Uterus (tissue), 4 donors: ENCODE data around the gene CBLIF. TPM values are rescaled to one million over a fixed set of nuclear protein-coding genes. Genes with fewer than 3 reads are reported as not detected.
"Not testable (repeated sequence)": the region's sequence is repeated elsewhere in the genome, so short reads cannot be mapped to it uniquely, and the experiment has no call there.

Experiments
- DNase-seq, 2 donors: peaks; one replicate each; pipeline ENCODE4 v3.0.0-alpha.2; 2019 to 2020
- H3K27ac ChIP-seq, 2 donors: fragments of 200-600 bp; sonication (generic); 1 replicate in 1 of 2; 2 replicates in 1 of 2; pipeline ENCODE4 v1.5.1; 2016 to 2018
- H3K27me3 ChIP-seq, 2 donors: fragments of 200-600 bp; sonication (generic); one replicate each; pipeline ENCODE4 v1.5.1; 2018 to 2019; ENCODE audit warnings: control low read depth in 1 of 2
- H3K36me3 ChIP-seq, 2 donors: fragments of 200-600 bp; sonication (generic); one replicate each; pipeline ENCODE4 v1.5.1; 2019; ENCODE audit warnings: control low read depth in 1 of 2
- H3K4me1 ChIP-seq, 2 donors: fragments of 200-600 bp; sonication (generic); one replicate each; pipeline ENCODE4 v1.5.1; 2018 to 2019; ENCODE audit warnings: control low read depth in 1 of 2
- H3K4me3 ChIP-seq, 2 donors: fragments of 200-600 bp; sonication (generic); 1 replicate in 1 of 2; 2 replicates in 1 of 2; pipeline ENCODE4 v1.5.1; 2018 to 2019; ENCODE audit warnings: mild to moderate bottlenecking in 1 of 2
- H3K9me3 ChIP-seq, 2 donors: fragments of 200-600 bp; sonication (generic); one replicate each; pipeline ENCODE4 v1.5.1; 2019; ENCODE audit warnings: control low read depth in 1 of 2
- POLR2A ChIP-seq, 2 donors: fragments of 450-650 bp; IDR thresholded peaks; one replicate each; pipeline ENCODE4 v1.6.1; 2016; ENCODE audit warnings: antibody characterized with exemption in 2 of 2, mild to moderate bottlenecking in 1 of 2, moderate library complexity in 1 of 2
- intact Hi-C: fragments of 100-400 bp; cut with DNase I; formaldehyde crosslinking; loops from one replicate; pipeline ENCODE4 v1.15.1; 2023; ENCODE audit warnings: low total_unique reads
- total RNA-seq, 4 donors: library from RNA; depleted of rRNA in 3 of 4; stranded (reverse); fragments of >200 nt in 3 of 4; gene quantifications; one replicate each; pipeline versions ENCODE4 v1.1.0 to v1.2.4, GENCODE V29; 2014 to 2023
- TF ChIP-seq, protein P1 (sequence below), 4 experiments: fragments of 200-600 bp in 2 of 4; fragments of 450-650 bp in 2 of 4; sonication (generic) in 2 of 4; IDR thresholded peaks; one replicate each; pipeline ENCODE4 v1.5.1; 2016 to 2019; ENCODE audit warnings: antibody characterized with exemption in 4 of 4, mild to moderate bottlenecking in 2 of 4, moderate library complexity in 1 of 4
- donor health status: DM: yes; HTN: yes; CAD: no.

The CBLIF gene
- total RNA-seq, 4 donors from 2014 or later = not detected

DNA sequence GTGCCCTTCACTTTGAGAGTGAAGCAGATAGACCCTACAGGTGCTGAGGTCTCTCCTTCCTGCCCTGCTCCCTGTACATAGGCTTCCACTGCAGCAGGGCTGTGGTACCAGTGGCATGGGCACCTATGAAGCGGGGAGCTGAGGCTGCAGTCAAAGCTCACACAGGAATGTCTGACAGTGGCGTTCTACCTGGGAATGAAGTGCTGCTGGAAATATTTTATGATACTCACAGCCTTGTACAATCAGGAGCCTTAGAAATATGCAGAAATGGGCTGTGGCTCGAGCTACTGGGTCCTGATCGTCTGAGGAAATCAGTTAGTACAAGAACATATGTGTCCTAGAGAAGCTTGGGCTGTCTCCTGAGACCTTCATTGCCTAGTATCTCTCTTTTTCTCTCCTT is 59.5 kb downstream of the CBLIF start:
- intact Hi-C loops = no loop called here
- H3K27me3 ChIP-seq = no peaks in the 10 kb centered on the region
- no peaks in the 10 kb centered on the region for H3K36me3 ChIP-seq
- H3K4me1 ChIP-seq = no peaks in the 10 kb centered on the region
- no peak overlapping the region for H3K27ac ChIP-seq
- H3K9me3 ChIP-seq = no peaks in the 10 kb centered on the region
- DNase-seq = no peak
- no peak overlapping the region for H3K4me3 ChIP-seq
- TF ChIP-seq POLR2A (IDR thresholded peaks at IDR 0.05) = no peak
- TF ChIP-seq, protein P1, sequence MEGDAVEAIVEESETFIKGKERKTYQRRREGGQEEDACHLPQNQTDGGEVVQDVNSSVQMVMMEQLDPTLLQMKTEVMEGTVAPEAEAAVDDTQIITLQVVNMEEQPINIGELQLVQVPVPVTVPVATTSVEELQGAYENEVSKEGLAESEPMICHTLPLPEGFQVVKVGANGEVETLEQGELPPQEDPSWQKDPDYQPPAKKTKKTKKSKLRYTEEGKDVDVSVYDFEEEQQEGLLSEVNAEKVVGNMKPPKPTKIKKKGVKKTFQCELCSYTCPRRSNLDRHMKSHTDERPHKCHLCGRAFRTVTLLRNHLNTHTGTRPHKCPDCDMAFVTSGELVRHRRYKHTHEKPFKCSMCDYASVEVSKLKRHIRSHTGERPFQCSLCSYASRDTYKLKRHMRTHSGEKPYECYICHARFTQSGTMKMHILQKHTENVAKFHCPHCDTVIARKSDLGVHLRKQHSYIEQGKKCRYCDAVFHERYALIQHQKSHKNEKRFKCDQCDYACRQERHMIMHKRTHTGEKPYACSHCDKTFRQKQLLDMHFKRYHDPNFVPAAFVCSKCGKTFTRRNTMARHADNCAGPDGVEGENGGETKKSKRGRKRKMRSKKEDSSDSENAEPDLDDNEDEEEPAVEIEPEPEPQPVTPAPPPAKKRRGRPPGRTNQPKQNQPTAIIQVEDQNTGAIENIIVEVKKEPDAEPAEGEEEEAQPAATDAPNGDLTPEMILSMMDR (IDR thresholded peaks at IDR 0.05) = no peak

DNA sequence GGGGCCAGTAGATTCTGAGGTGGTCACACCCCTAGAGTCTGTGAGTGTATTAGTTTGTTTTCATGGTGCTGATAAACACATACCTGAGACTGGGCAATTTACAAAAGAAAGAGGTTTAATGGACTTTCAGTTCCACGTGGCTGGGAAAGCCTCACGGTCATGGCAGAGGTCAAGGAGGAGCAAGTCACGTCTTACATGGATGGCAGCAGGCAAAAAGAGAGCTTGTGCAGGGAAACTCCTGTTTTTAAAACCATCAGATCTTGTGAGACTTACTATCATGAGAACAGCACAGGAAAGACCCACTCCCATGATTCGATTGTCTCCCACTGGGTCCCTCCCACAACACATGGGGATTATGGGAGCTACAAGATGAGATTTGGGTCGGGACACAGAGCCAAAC is 60.9 kb downstream of the CBLIF start:
- H3K4me3 ChIP-seq, DNase-seq, intact Hi-C loops, H3K27me3 ChIP-seq, H3K27ac ChIP-seq, H3K9me3 ChIP-seq, H3K4me1 ChIP-seq, H3K36me3 ChIP-seq: not testable (repeated sequence)

DNA sequence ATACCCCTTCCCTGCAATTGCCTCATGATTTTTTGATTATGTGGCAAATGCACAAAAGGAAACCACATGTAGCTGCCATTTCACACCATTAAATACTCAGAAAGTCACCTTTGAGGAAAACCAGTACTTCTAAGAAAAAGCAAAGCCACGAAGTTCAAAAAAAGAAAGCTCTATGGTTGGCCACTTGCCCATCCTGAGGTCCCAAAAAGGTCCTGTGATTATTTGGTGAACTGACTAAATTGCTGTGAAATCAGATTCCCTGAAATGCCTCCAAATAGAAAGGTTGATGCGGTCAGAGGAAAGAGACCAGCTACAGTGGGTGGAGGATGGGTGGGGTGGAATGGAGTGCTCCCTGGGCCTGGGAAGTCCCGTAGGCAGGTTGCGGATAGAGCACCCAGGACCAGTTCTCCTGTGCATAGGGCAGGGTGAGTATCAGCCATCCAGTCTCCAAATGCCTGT is 61.6 kb downstream of the CBLIF start:
- TF ChIP-seq, protein P1 (IDR thresholded peaks at IDR 0.05) = no peak
- no peak for TF ChIP-seq POLR2A (IDR thresholded peaks at IDR 0.05)
- no peaks in the 10 kb centered on the region for H3K27me3 ChIP-seq
- no peak for DNase-seq
- no peaks in the 10 kb centered on the region for H3K9me3 ChIP-seq
- H3K36me3 ChIP-seq = no peaks in the 10 kb centered on the region
- no peak overlapping the region for H3K27ac ChIP-seq
- no peaks in the 10 kb centered on the region for H3K4me1 ChIP-seq
- intact Hi-C loops = no loop called here
- no peak overlapping the region for H3K4me3 ChIP-seq

DNA sequence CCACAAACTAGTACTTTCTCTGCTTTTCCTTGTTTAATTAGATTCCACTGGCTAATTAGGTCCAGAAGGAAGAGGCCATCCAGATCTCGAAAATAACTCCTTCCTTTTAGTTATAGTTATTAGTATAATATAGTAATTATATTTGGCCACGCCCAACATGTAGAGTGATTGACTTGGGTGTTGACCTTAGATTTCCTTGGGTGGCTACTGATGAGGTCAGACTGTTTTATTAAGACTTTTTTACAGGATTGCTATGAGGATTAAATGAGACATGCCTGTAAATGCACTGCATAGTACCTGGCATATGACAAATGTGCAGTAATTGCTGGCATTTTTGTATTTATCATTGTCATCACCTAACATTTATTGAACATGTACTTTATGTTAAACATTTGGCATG is 63.2 kb downstream of the CBLIF start:
- H3K9me3 ChIP-seq = no peaks in the 10 kb centered on the region
- no peak for DNase-seq
- H3K4me1 ChIP-seq = no peaks in the 10 kb centered on the region
- H3K36me3 ChIP-seq = no peaks in the 10 kb centered on the region
- no peak overlapping the region for H3K4me3 ChIP-seq
- no peaks in the 10 kb centered on the region for H3K27me3 ChIP-seq
- no peak overlapping the region for H3K27ac ChIP-seq
- TF ChIP-seq, protein P1 (IDR thresholded peaks at IDR 0.05) = no peak
- no peak for TF ChIP-seq POLR2A (IDR thresholded peaks at IDR 0.05)
- intact Hi-C loops = no loop called here

DNA sequence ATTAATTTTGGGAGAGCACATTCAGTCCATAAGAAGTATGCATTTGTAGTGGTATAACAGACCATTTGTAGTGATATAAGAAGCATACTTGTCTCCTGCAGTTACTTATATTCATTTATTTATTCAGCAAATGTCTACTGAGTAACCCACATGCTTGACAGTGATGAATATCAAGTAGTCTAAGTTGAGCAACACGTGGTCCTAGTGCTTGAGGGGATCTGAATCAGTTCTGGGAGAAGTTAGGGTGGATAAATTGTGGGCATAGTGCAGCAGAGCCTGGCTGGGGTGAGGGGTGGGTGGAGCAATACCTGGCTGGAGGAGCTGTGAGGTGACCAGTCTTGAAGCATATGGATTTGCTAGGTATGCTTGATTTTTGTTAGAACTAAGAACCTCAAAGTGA is 65.8 kb downstream of the CBLIF start:
- no peak for DNase-seq
- Histone ChIP-seq H3K27ac (no peak overlapping the region), H3K4me3 (no peak overlapping the region), H3K36me3 (no peaks in the 10 kb centered on the region), H3K4me1 (no peaks in the 10 kb centered on the region), H3K9me3 (no peaks in the 10 kb centered on the region), H3K27me3 (no peaks in the 10 kb centered on the region)
- no peak for TF ChIP-seq POLR2A (IDR thresholded peaks at IDR 0.05)
- TF ChIP-seq, protein P1 (IDR thresholded peaks at IDR 0.05) = no peak
- intact Hi-C loops = no loop called here

Other genes with a start within 250 kb of the CBLIF start
- 10 to 100 TPM; 27.4 to 51.0 (median 41.9) TPM for gene OSBP, start 229.7 kb downstream of the CBLIF start, total RNA-seq
- gene PATL1, start 176.5 kb downstream of the CBLIF start, total RNA-seq = 10 to 100 TPM in 2 of 4 donors, 1 to 10 TPM in 2; 3.5 to 43.0 (median 17.3) TPM
- not detected for gene OR10V1, start 131.7 kb downstream of the CBLIF start, total RNA-seq
- 10 to 100 TPM in 3 of 4 donors, 1 to 10 TPM in 1; 8.9 to 36.6 (median 26.3) TPM for gene STX3, start 90.1 kb downstream of the CBLIF start, total RNA-seq
- 10 to 100 TPM; 14.3 to 64.4 (median 38.9) TPM for gene MRPL16, start 34.7 kb downstream of the CBLIF start, total RNA-seq
- gene TCN1, start 21.0 kb upstream of the CBLIF start, total RNA-seq = not detected
- gene OOSP3, start 33.3 kb upstream of the CBLIF start, total RNA-seq = not detected
- gene OOSP1, start 92.9 kb upstream of the CBLIF start, total RNA-seq = not detected
- not detected for gene OOSP4A, start 118.5 kb upstream of the CBLIF start, total RNA-seq
- gene OOSP4B, start 171.7 kb upstream of the CBLIF start, total RNA-seq = not detected
- not detected for gene OOSP2, start 194.9 kb upstream of the CBLIF start, total RNA-seq
- not detected for gene MS4A3, start 211.2 kb upstream of the CBLIF start, total RNA-seq
- gene MS4A2, start 243.2 kb upstream of the CBLIF start, total RNA-seq = 1 to 10 TPM in 2 of 4 donors, under 1 TPM in 2; 0.62 to 3.2 (median 0.88) TPM